IMR-90 (cell line): ENCODE data around the gene TEAD4. TPM values are rescaled to one million over a fixed set of nuclear protein-coding genes. Genes with fewer than 3 reads are reported as not detected.

Experiments
- ATAC-seq: fragments of 200-7000 bp; cut with Tn5 transposase; 2 replicates; pipeline ENCODE4 v1.9.1; 2020; ENCODE audit warnings: low read depth, mild to moderate bottlenecking, moderate library complexity
- BruUV-seq: library from RNA; stranded (reverse); fragments of 400-500 nt; replicated peaks from 2 replicates; lab custom pipeline; 2021; lab: Mats Ljungman, UMichigan
- CTCF ChIA-PET: fragments of 300-600 bp; formaldehyde crosslinking; extraction: SDS; loops from one replicate; lab custom pipeline; 2021; ENCODE audit warnings: antibody characterized with exemption; lab: Yijun Ruan, JAX
- POLR2A ChIA-PET: fragments of 300-600 bp; sonication (Branson Sonifier 250); formaldehyde crosslinking; loops from one replicate; lab custom pipeline; 2022; ENCODE audit warnings: antibody characterized with exemption; ENCODE audit not compliant: unreplicated experiment; lab: Charles Lee
- DNase-seq: peaks from one replicate; pipeline ENCODE4 v3.0.0; 2013
- H2AFZ ChIP-seq: replicated peaks from 2 replicates; pipeline ENCODE3; 2013; ENCODE audit warnings: low read length, mild to moderate bottlenecking; ENCODE audit not compliant: poor library complexity
- H2AK5ac ChIP-seq: 2 replicates; pipeline ENCODE4 v1.6.1; 2013; ENCODE audit warnings: low read depth, low read length, inconsistent platforms
- H2AK9ac ChIP-seq: replicated peaks from 2 replicates; pipeline ENCODE3; 2013; ENCODE audit warnings: mild to moderate bottlenecking, low read depth, low read length, moderate library complexity; ENCODE audit not compliant: poor library complexity
- H2BK120ac ChIP-seq: 2 replicates; pipeline ENCODE4 v1.6.1; 2013; ENCODE audit warnings: low read depth, low read length, inconsistent platforms
- H2BK15ac ChIP-seq: 3 replicates; pipeline ENCODE4 v1.6.1; 2013; ENCODE audit warnings: low read depth, low read length, inconsistent platforms
- H2BK20ac ChIP-seq: 2 replicates; pipeline ENCODE4 v1.6.1; 2013; ENCODE audit warnings: low read depth, mild to moderate bottlenecking, inconsistent platforms, low read length, moderate library complexity
- H2BK5ac ChIP-seq: 2 replicates; pipeline ENCODE4 v1.6.1; 2013; ENCODE audit warnings: mild to moderate bottlenecking, low read depth, low read length, inconsistent platforms; ENCODE audit not compliant: poor library complexity, severe bottlenecking
- H3K14ac ChIP-seq: replicated peaks from 2 replicates; pipeline ENCODE4 v1.6.1; 2013; ENCODE audit warnings: low read depth, low read length, inconsistent platforms
- H3K18ac ChIP-seq: 2 replicates; pipeline ENCODE4 v1.6.1; 2013; ENCODE audit warnings: low read depth, low read length, control low read depth
- H3K23ac ChIP-seq: 2 replicates; pipeline ENCODE4 v1.6.1; 2013; ENCODE audit warnings: low read depth, low read length, inconsistent platforms
- H3K27ac ChIP-seq: 2 replicates; pipeline ENCODE4 v1.5.1; 2013; ENCODE audit warnings: mild to moderate bottlenecking, control low read depth, low read length; ENCODE audit not compliant: insufficient read depth
- H3K27me3 ChIP-seq: 2 replicates; pipeline ENCODE4 v1.6.1; 2013; ENCODE audit warnings: low read length; ENCODE audit not compliant: control insufficient read depth, insufficient read depth
- H3K36me3 ChIP-seq: 2 replicates; pipeline ENCODE4 v1.6.1; 2013; ENCODE audit warnings: low read length, mixed read lengths; ENCODE audit not compliant: control insufficient read depth, insufficient read depth
- H3K4ac ChIP-seq: 2 replicates; pipeline ENCODE4 v1.6.1; 2013; ENCODE audit warnings: low read depth, low read length, inconsistent platforms
- H3K4me1 ChIP-seq: 2 replicates; pipeline ENCODE4 v1.6.1; 2013; ENCODE audit warnings: low read length, mixed read lengths; ENCODE audit not compliant: control insufficient read depth, insufficient read depth
- H3K4me2 ChIP-seq: 2 replicates; pipeline ENCODE4 v1.6.1; 2013; ENCODE audit warnings: low read depth, mild to moderate bottlenecking, control low read depth, low read length, moderate library complexity
- H3K4me3 ChIP-seq: 2 replicates; pipeline ENCODE4 v1.5.1; 2013; ENCODE audit warnings: low read depth, mild to moderate bottlenecking, control low read depth, low read length, moderate library complexity; ENCODE audit not compliant: insufficient read depth
- H3K56ac ChIP-seq: 2 replicates; pipeline ENCODE4 v1.6.1; 2013; ENCODE audit warnings: low read length, inconsistent platforms; ENCODE audit not compliant: insufficient read depth; ENCODE audit errors: extremely low read depth
- H3K79me1 ChIP-seq, 2 experiments: 2 replicates each; pipeline ENCODE4 v1.6.1; 2013; ENCODE audit warnings: low read length in 2 of 2, inconsistent platforms in 1 of 2, low read depth in 1 of 2
- H3K9ac ChIP-seq: 2 replicates; pipeline ENCODE4 v1.6.1; 2013; ENCODE audit warnings: low read depth, low read length, control low read depth
- H3K9me1 ChIP-seq: 2 replicates; pipeline ENCODE4 v1.6.1; 2013; ENCODE audit warnings: low read length, inconsistent platforms; ENCODE audit not compliant: insufficient read depth
- H3K9me3 ChIP-seq: 2 replicates; pipeline ENCODE4 v1.6.1; 2013; ENCODE audit warnings: low read length; ENCODE audit not compliant: control insufficient read depth, insufficient read depth
- H4K20me1 ChIP-seq: 2 replicates; pipeline ENCODE4 v1.6.1; 2013; ENCODE audit warnings: low read length, inconsistent platforms; ENCODE audit not compliant: insufficient read depth
- H4K5ac ChIP-seq: 2 replicates; pipeline ENCODE4 v1.6.1; 2013; ENCODE audit warnings: mild to moderate bottlenecking, low read depth, low read length, control low read depth
- H4K8ac ChIP-seq, 2 experiments: 2 replicates each; pipeline ENCODE4 v1.6.1; 2013; ENCODE audit warnings: low read depth in 2 of 2, low read length in 2 of 2, control low read depth in 1 of 2, inconsistent platforms in 1 of 2
- H4K91ac ChIP-seq: 2 replicates; pipeline ENCODE4 v1.6.1; 2013; ENCODE audit warnings: low read depth, low read length, inconsistent platforms; ENCODE audit not compliant: insufficient read depth
- BHLHE40 ChIP-seq: fragments of 150-350 bp; IDR thresholded peaks from 2 replicates; pipeline ENCODE4 v1.6.1; 2016; ENCODE audit warnings: mild to moderate bottlenecking, low read depth, low read length
- CEBPB ChIP-seq: IDR thresholded peaks from 2 replicates; pipeline ENCODE4 v1.6.1; 2012; ENCODE audit warnings: low read depth, low read length, improper control_type of control experiment
- CHD1 ChIP-seq: IDR thresholded peaks from 2 replicates; pipeline ENCODE4 v1.6.1; 2012; ENCODE audit warnings: low read depth, low read length, improper control_type of control experiment
- FOS ChIP-seq: fragments of 150-350 bp; IDR thresholded peaks from 2 replicates; pipeline ENCODE4 v1.6.1; 2016; ENCODE audit warnings: low read depth, low read length
- MAFK ChIP-seq: IDR thresholded peaks from 2 replicates; pipeline ENCODE4 v1.6.1; 2012; ENCODE audit warnings: low read depth, low read length, improper control_type of control experiment
- MAZ ChIP-seq: IDR thresholded peaks from 2 replicates; pipeline ENCODE4 v1.6.1; 2012; ENCODE audit warnings: low read depth, mild to moderate bottlenecking, low read length, improper control_type of control experiment, moderate library complexity, borderline replicate concordance
- MXI1 ChIP-seq: IDR thresholded peaks from 2 replicates; pipeline ENCODE4 v1.6.1; 2012; ENCODE audit warnings: low read depth, mild to moderate bottlenecking, low read length, moderate library complexity, borderline replicate concordance
- NFE2L2 ChIP-seq: fragments of 150-350 bp; IDR thresholded peaks from 2 replicates; pipeline ENCODE4 v1.6.1; 2016; ENCODE audit warnings: low read depth, mild to moderate bottlenecking, low read length
- POLR2A ChIP-seq: IDR thresholded peaks from 2 replicates; pipeline ENCODE4 v1.6.1; 2012; ENCODE audit warnings: mild to moderate bottlenecking, low read depth, low read length
- RAD21 ChIP-seq: IDR thresholded peaks from 2 replicates; pipeline ENCODE4 v1.6.1; 2012; ENCODE audit warnings: low read length, improper control_type of control experiment
- RCOR1 ChIP-seq: IDR thresholded peaks from 2 replicates; pipeline ENCODE4 v1.6.1; 2012; ENCODE audit warnings: mild to moderate bottlenecking, low read length, improper control_type of control experiment; ENCODE audit not compliant: insufficient replicate concordance
- RFX5 ChIP-seq: IDR thresholded peaks from 2 replicates; pipeline ENCODE4 v1.8.0; 2012; ENCODE audit warnings: low read depth, mild to moderate bottlenecking, low read length, moderate library complexity
- SMC3 ChIP-seq: fragments of 150-350 bp; IDR thresholded peaks from 2 replicates; pipeline ENCODE4 v1.6.1; 2016; ENCODE audit warnings: low read depth, mild to moderate bottlenecking, antibody characterized with exemption, low read length, moderate library complexity
- WGBS, 2 experiments: methylation state at CpG; one replicate each; pipeline versions ENCODE4 v1.1.5 to v1.1.7; 2013; ENCODE audit warnings: missing lambda C conversion rate in 2 of 2; ENCODE audit not compliant: insufficient read length in 1 of 2; ENCODE audit errors: extremely low coverage in 2 of 2; 5-methylcytosine and 5-hydroxymethylcytosine counted together
- dilution Hi-C: fragments of 300-500 bp; cut with HindIII; formaldehyde crosslinking; loops from one replicate; pipeline ENCODE4 v1.14.3; 2018; ENCODE audit warnings: low sequenced_read_pairs; ENCODE audit not compliant: unreplicated experiment
- in situ Hi-C: fragments of 300-500 bp; cut with MboI; formaldehyde crosslinking; loops from 3 replicates; pipeline ENCODE4 v1.14.3; 2019; ENCODE audit warnings: low sequenced_read_pairs, inconsistent platforms, mixed read lengths
- intact Hi-C: fragments of 100-400 bp; cut with micrococcal nuclease; formaldehyde crosslinking; loops from 2 replicates; pipeline ENCODE4 v1.10.0; 2022
- polyA plus RNA-seq, 3 experiments: library from polyadenylated mRNA; depleted of rRNA; stranded (reverse); fragments of >200 nt; gene quantifications; 2 replicates each; pipeline ENCODE4 v1.2.3, GENCODE V29; 2012; ENCODE audit warnings: low replicate concordance in 1 of 3
- total RNA-seq: library from RNA; depleted of rRNA; stranded (reverse); fragments of >200 nt; gene quantifications from 2 replicates; pipeline ENCODE4 v1.2.3, GENCODE V29; 2012
- TF ChIP-seq, protein P1 (sequence below): conservative IDR thresholded peaks from 2 replicates; pipeline ENCODE4 v1.5.1; 2012; ENCODE audit warnings: mild to moderate bottlenecking, low read depth, low read length, improper control_type of control experiment
- TF ChIP-seq, protein P2 (sequence below): fragments of 150-350 bp; IDR thresholded peaks from 2 replicates; pipeline ENCODE4 v1.6.1; 2017; ENCODE audit warnings: mild to moderate bottlenecking, antibody characterized with exemption, low read length, low read depth
- TF ChIP-seq, protein P3 (sequence below): fragments of 150-350 bp; IDR thresholded peaks from 2 replicates; pipeline ENCODE4 v1.6.1; 2016; ENCODE audit warnings: low read depth, mild to moderate bottlenecking, low read length, moderate library complexity, borderline replicate concordance

The TEAD4 gene
- total and polyA plus RNA-seq, 2 of the 4 experiments (the other 2 are of a cell fraction), result 8.8 to 24.9 TPM

DNA sequence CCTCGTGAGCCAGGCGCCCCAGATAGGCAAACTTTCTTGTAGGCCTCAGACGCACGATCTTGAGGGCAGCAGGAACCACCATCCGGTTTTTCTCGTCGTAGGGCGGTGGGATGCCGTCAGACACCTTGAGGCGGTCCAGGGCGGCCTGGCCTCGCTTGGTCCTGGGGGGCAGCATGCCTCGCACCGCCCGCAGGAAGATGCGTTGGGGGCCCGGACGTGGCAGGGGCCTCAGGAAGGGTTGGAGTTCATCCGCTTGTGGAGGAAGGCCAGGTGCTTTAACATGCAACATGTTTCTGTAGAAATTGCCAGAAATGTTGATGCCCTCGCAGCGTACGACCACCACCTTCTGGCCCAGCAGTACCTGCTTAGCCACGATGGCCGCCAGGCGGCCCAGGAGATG, 112.5 kb downstream of the TEAD4 start:
- H3K14ac ChIP-seq, result no peak overlapping the region
- CTCF ChIA-PET, result no interaction called here
- no peak overlapping the region for H3K23ac ChIP-seq
- H2AFZ ChIP-seq, result no peak overlapping the region
- ATAC-seq, result no peak
- peaks cover 12% of the 10 kb centered on the region for H3K27me3 ChIP-seq
- H3K9ac ChIP-seq, result no peak overlapping the region
- no peak overlapping the region for H4K91ac ChIP-seq
- no peaks in the 10 kb centered on the region for H4K20me1 ChIP-seq
- intact Hi-C loops, result no loop called here
- POLR2A ChIA-PET, result no interaction called here
- H4K8ac ChIP-seq, result no peak overlapping the region
- no peak overlapping the region for H2AK9ac ChIP-seq
- TF ChIP-seq RAD21 (no peak), BHLHE40 (no peak), CHD1 (no peak), MXI1 (no peak), FOS (no peak), SMC3 (no peak), MAZ (no peak), RFX5 (no peak), CEBPB (no peak), RCOR1 (no peak), NFE2L2 (no peak), MAFK (no peak), POLR2A (no peak)
- TF ChIP-seq, protein P1, sequence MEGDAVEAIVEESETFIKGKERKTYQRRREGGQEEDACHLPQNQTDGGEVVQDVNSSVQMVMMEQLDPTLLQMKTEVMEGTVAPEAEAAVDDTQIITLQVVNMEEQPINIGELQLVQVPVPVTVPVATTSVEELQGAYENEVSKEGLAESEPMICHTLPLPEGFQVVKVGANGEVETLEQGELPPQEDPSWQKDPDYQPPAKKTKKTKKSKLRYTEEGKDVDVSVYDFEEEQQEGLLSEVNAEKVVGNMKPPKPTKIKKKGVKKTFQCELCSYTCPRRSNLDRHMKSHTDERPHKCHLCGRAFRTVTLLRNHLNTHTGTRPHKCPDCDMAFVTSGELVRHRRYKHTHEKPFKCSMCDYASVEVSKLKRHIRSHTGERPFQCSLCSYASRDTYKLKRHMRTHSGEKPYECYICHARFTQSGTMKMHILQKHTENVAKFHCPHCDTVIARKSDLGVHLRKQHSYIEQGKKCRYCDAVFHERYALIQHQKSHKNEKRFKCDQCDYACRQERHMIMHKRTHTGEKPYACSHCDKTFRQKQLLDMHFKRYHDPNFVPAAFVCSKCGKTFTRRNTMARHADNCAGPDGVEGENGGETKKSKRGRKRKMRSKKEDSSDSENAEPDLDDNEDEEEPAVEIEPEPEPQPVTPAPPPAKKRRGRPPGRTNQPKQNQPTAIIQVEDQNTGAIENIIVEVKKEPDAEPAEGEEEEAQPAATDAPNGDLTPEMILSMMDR, result no peak
- TF ChIP-seq, protein P2, sequence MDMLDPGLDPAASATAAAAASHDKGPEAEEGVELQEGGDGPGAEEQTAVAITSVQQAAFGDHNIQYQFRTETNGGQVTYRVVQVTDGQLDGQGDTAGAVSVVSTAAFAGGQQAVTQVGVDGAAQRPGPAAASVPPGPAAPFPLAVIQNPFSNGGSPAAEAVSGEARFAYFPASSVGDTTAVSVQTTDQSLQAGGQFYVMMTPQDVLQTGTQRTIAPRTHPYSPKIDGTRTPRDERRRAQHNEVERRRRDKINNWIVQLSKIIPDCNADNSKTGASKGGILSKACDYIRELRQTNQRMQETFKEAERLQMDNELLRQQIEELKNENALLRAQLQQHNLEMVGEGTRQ, result no peak
- TF ChIP-seq, protein P3, sequence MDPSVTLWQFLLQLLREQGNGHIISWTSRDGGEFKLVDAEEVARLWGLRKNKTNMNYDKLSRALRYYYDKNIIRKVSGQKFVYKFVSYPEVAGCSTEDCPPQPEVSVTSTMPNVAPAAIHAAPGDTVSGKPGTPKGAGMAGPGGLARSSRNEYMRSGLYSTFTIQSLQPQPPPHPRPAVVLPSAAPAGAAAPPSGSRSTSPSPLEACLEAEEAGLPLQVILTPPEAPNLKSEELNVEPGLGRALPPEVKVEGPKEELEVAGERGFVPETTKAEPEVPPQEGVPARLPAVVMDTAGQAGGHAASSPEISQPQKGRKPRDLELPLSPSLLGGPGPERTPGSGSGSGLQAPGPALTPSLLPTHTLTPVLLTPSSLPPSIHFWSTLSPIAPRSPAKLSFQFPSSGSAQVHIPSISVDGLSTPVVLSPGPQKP, result no peak
- no peak overlapping the region for H3K18ac ChIP-seq
- 93% methylated on average over 22 of the region's 25 CpGs; no CpG with 5 or more reads in 1 of the 2 experiments for WGBS, 2 experiments
- H3K9me3 ChIP-seq, result no peaks in the 10 kb centered on the region
- no peak overlapping the region for H4K5ac ChIP-seq
- no peak overlapping the region for H3K4ac ChIP-seq
- no peak overlapping the region for H2BK120ac ChIP-seq
- H2AK5ac ChIP-seq, result no peak overlapping the region
- H3K56ac ChIP-seq, result no peak overlapping the region
- H3K79me1 ChIP-seq, result no peaks in the 10 kb centered on the region
- no peak overlapping the region for H3K4me2 ChIP-seq
- no peaks in the 10 kb centered on the region for H3K9me1 ChIP-seq
- H3K27ac ChIP-seq, result no peak overlapping the region
- H2BK5ac ChIP-seq, result no peak overlapping the region
- H2BK15ac ChIP-seq, result no peak overlapping the region
- DNase-seq, result no peak
- H3K4me3 ChIP-seq, result no peak overlapping the region
- no peaks in the 10 kb centered on the region for H3K36me3 ChIP-seq
- BruUV-seq, result no TSS peak
- H2BK20ac ChIP-seq, result no peak overlapping the region
- dilution Hi-C loops, result no loop called here
- peaks cover 9% of the 10 kb centered on the region for H3K4me1 ChIP-seq
- in situ Hi-C loops, result no loop called here
